ENCODE results near the gene MKNK2.

The MKNK2 gene

DNA sequence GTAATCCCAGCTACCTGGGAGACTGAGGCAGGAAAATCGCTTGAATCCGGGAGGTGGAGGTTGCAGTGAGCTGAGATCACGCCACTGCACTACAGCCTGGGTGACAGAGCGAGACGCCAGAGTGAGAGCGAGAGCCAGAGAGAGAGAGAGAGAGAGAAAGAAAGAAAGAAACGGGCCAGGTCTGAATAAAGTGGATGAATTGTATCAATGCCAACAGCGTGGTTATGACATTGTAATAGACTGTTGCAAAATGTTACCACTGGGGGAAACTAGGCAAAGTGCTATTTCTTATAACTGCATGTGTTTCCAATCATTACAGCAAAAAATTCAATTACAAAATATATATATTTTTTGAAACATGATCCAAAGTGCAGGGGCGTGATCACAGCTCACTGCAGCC, 23.7 kb downstream of the MKNK2 start:
- no peak for DNase-seq (ENCODE audit: low spot score)

DNA sequence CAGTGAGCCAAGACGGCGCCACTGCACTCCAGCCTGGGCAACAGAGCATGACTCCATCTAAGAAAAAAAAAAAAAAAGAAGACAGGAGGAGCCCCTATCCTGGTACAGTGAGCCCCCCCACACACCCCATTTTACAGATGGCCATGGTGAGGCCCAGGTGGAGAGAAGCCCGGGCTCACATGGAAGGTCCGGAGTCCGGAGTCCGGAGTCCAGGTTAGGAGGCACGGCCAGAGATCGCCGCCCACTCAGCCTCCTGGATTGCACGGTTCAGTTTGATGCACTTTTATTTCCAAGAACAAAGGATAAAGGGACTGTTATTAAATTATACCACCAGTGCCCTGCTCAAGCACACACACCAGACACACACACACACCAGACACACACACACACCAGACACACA, 24.3 kb downstream of the MKNK2 start:
- DNase-seq (ENCODE audit: low spot score), result no peak

DNA sequence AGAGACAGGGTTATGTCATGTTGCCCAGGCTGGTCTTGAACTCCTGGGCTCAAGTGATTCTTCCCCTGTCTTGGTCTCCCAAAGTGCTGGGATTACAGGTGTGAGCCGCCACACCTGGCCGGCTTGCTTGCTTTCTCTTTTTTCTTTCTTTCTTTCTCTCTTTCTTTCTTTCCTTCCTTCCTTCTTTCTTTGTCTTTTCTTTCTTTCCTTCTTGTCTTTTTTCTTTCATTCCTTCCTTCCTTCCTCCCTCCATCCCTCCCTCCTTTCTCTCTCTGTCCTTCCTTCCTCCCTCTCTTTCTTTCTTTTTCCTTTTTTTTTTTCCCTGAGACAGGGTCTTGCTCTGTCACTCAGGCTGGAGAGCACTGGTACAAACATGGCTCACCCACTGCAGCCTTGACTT, 28.8 kb downstream of the MKNK2 start:
- DNase-seq (ENCODE audit: low spot score), result no peak

DNA sequence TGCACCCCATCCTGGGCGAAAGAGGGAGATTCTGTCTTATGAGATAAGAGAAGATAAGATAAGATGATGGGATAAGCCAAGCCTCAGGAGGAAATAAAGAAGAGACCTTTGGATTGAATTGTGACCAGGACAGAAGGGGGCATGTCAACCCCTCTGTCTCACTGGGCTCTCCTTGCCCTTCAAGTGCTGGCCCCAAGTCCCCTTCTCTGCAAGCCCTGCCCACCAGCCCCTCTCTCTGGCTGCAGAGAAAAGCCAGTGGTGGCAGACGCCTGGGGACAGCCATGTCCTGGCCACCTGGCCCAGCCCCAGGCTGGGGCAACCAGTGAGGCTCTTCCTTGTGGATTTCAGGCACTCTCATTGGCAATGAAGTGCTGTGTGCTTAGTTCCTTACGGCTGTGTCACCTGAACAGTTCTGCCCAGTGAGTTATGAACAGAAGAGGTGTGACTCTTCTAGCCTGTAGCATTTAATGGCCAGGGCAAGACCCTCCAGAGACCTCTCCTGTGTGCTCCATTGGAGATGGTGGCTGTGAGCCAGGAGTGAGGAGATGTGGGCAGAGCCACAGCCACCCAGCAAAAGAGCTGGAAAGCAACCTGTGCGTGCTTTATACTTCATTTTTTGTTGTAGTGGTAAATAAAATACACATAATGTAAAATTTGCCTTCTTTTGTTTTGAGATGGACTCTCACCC, 29.4 kb downstream of the MKNK2 start:
- DNase-seq (ENCODE audit: low spot score), result no peak

DNA sequence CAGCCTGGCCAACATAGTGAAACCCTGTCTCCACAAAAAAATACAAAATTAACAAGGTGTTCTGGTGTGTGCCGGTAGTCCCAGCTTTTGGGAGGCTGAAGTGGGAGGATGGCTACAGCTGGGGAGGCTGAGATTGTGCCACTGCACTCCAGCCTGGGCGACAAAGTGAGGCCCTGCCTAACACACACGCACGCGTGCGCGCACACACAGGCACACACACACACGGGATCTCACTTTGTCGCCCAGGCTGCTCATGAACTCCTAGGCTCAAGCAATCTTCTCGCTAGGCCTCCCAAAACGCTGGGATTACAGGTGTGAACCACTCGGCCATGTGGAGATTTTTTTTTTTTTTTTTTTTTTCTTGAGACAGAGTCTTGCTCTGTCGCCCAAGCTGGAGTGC, 32.3 kb downstream of the MKNK2 start:
- no peak for DNase-seq (ENCODE audit: low spot score)

DNA sequence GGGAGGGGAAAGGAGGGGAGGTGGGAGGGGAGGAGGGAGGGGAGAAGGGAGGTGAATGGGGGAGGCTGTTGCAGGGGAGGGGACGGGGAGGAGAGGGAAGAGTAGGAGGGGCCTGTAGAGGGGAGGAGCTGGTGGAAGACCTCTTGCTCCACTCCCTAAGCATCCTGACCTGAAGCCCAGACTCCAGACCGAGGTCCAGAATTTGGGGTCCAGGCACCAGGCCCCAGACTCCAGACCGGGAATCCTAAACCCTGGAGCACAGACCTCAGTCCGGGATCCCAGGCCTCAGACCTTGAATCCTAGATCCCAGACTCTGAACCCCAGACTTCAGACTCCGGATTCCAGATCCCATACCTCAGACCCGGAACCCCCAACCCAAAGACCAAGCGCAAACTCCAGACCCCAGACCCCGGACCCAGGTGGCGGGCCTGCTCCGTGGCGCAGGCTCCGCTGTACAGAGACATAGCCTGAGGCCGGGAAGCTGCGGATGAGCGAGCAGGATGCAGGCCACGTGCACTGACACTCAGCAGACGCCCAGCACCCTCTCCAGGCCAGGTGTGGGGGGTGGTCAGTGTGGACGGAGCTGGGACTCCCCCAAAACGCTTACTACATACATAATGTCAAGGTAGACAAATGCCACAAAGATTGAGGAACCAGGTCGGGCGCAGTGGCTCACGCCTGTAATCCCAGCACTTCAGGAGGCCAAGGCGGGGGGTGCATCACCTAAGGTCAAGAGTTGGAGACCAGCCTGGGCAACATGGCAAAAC, 34.8 kb downstream of the MKNK2 start:
- DNase-seq (ENCODE audit: low spot score), result no peak

DNA sequence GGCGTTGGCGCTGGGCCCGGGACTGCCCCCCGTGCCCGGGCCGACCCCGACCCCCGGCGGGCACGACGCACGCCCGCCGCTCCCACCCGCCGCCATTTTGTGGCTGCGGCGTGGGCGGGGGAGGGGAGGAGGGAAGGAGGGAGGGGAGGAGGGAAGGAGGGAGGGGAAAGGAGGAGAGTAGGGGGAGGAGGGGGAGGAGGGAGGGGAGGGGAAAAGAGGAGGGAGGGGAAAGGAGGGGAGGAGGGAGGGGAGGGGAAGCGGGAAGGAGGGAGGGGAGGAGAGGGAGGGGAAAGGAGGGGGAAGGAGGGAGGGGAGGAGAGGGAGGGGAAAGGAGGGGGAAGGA, 35.5 kb downstream of the MKNK2 start, which contains the start of gene BTBD2:
Gene BTBD2 (minus strand): TSS at position 107 of the 343 bp plus-strand sequence. CDS start 11 bp downstream, at position 96.
- DNase-seq (ENCODE audit: low spot score), result no peak

DNA sequence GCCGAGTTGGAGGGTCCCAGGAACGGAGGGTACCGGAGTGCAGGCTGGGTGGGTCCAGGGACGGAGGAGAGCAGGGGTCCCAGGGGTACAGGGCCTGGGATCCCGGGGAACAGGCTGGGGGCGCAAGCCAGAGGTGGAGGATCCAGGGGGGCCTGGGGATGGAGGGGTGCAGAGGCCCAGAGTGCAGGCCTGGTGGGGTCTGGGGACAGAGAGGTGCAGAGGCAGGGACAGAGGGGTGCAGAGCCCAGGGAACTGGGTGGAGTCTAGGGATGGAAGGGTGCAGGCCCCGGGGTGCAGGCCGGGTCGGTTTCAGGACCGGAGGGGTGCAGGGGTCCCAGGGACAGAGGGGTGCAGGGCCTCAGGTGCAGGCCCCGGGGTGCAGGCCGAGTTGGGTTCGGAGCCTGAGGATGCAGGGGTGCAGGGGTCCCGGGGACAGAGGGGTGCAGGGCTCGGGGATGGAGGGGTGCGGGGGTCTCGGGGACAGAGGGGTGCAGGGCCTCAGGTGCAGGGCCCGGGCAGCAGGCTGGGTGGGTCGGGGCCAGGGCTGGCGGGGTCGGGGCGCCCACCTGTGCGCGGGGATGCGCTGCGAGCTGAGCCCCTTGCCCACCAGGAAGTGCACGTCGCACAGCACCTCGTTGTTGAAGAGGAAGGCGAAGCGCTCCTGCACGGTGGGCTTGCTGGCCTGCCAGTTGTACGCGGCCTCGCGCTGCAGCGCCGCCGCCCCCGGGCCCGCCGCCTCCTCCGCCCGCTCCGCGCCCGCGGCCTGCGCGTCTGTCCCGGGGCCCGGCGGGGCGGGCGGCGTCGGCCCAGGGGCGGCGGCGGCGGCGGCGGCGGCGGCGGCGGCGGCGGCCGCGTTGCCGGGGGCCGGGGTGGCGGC, 36.1 kb downstream of the MKNK2 start:
- no peak for DNase-seq (ENCODE audit: low spot score)

DNA sequence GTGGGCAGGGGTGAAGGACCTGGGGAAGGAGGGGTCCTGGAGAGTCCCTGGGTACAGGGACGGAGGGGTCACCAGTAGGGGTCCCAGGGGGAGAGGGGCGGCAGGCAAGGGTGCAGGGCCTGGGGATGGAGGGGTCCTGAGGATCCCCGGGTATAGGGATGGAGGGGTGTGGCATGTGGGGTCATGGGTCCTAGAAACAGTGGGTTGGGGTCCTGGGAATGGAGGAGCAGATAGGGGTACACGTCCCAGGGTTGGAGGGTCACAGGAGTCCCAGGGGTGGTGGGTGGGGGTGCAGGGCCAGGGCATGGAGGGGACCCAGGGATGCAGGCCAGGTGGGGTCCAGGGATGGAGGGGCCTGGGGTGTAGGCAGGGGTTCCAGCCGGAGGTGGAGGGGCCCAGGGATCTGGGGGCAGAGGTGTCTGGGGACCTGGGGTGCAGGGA, 36.9 kb downstream of the MKNK2 start:
- no peak for DNase-seq (ENCODE audit: low spot score)

DNA sequence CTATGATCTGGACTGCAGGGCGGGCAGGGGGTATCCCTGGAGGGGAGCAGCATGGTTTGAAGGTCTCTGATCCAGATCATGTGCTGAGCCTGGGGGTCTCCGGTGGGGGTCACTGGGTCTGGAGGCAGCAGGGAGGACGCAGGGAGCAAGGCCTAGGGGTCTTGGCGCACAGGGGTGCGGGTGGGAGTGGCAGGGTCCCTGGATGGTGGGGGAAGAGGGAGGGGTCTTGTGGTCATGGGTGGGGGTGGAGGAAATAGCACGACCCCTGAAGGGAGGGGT, 37.4 kb downstream of the MKNK2 start:
- no peak for DNase-seq (ENCODE audit: low spot score)

DNA sequence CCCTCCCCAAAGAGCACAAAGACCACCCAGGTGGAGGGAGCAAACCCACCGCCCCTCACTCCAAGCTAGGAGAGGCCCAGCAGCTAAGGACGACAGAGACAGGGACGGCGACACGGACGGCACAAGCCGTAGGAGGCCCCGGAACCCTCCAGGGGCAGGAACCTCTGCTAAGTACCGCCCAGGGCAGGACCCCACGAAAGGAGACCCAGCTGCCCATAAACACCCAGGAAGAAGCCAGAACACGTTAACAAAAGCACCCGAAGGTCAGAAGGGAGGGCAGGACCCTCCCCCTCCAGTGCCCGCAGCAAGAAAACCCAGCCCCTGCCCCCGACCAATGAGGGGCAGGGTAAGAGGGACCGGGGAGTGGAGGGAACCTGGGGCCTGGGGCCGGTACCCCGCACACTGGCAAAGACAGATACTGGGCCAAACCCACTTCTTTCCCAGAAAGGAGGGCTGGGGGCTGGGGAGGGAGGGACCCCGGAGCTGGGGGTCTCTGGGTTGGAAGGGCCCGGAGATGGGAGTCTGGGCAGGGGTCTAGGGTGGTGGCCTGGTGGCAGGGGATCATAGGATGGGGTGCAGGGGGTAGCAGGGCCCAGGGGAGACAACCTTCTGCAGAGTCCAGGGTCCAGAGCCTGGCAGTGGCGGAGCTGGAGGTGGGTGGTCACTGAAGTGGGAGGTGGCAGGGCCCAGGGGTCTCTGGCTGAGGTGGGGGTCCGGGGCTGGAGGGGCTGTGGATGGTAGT, 37.9 kb downstream of the MKNK2 start:
- no peak for DNase-seq (ENCODE audit: low spot score)

DNA sequence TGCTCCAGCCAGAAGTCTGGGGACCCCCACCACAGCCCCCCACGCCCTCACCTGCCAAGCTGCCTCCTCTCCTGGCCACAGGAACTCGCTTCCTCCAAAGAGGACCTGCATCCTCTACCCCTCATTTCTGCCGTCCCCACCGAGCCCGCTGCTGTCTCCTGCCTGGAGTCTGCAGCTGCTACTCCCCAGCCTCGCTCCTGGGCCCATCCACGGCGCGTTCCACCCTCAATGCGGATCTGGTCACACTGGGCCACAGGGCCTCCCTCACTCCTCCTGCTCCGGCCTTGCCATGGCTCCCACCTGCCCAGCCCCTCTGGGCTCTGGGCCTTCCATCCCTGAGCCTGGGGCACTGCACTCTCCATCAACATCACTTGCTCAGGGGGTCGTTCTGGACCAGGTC, 39.9 kb downstream of the MKNK2 start:
- DNase-seq (ENCODE audit: low spot score), result no peak

DNA sequence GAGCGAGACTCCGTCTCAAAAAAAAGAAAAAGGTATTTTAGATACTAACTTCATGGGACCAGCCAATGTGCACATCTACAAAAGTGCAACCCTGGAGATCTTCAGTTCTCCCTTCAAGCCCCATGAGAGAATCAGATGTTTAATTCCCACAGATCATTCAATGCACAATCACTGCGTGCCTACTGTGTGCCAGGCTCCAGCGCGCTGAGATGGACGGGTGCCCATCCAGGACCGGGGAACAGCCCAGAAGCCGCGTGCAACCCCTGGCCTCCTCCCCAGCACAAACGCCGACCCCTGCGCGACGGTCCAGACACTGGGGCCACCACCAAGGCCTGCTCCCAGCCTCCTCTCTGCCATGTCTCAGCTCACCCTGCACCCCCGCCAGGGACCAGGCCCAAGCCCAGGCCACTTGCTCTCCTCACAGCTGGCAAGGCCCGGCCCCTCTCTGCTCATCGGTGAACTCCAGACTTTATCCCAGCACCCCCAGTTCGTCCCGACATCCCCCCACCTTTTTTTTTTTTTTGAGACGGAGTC, 40.8 kb downstream of the MKNK2 start:
- DNase-seq (ENCODE audit: low spot score), result no peak

DNA sequence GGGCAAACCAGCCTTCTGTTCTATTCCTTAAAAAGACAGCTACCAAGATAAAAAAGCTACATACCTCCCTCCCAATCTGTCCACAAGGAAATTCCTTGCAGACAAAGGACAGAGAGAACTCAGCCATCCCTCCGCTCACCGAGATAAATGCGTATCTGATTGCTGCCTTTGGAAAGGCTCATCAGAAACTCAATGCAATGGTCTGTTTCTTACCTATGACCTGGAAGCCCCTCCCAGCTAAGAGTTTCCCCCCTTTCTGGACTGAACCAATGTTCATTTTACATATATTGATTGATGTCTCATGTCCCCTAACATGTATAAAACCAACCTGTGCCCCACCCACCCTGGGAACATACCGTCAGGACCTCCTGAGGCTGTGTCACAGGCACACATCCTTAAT, 47.2 kb downstream of the MKNK2 start:
- DNase-seq (ENCODE audit: low spot score), result no peak

DNA sequence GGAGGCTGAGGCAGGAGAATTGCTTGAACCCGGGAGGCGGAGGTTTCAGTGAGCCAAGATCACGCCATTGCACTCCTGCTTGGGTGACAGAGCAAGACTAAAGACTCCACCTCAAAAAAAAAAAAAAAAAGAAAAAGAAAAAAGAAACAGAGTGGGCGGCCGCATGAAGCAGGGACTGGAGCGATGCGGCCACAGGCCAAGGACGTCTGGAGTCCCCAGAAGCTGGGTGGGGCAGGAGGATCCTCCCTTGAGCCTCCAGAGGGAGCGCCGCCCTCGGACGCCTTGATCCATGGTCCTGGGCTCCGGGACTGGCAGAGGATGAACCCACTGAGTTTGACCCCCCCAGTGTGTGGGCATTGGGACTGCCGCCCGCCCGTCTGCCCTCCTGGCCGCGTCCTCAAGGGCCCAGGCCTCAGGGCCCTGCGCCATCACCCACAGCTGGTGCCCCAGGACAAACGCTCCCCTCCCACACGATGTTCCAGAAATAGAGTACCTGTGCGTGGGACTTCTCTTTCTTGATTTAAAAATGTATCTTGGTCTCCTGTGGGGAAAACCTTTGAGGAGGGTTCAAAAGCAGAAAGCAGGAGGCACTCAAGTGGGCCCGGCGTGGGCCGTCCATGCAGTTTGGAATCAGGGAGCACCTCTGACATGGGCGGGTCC, 51.1 kb downstream of the MKNK2 start:
- no peak for DNase-seq (ENCODE audit: low spot score)

DNA sequence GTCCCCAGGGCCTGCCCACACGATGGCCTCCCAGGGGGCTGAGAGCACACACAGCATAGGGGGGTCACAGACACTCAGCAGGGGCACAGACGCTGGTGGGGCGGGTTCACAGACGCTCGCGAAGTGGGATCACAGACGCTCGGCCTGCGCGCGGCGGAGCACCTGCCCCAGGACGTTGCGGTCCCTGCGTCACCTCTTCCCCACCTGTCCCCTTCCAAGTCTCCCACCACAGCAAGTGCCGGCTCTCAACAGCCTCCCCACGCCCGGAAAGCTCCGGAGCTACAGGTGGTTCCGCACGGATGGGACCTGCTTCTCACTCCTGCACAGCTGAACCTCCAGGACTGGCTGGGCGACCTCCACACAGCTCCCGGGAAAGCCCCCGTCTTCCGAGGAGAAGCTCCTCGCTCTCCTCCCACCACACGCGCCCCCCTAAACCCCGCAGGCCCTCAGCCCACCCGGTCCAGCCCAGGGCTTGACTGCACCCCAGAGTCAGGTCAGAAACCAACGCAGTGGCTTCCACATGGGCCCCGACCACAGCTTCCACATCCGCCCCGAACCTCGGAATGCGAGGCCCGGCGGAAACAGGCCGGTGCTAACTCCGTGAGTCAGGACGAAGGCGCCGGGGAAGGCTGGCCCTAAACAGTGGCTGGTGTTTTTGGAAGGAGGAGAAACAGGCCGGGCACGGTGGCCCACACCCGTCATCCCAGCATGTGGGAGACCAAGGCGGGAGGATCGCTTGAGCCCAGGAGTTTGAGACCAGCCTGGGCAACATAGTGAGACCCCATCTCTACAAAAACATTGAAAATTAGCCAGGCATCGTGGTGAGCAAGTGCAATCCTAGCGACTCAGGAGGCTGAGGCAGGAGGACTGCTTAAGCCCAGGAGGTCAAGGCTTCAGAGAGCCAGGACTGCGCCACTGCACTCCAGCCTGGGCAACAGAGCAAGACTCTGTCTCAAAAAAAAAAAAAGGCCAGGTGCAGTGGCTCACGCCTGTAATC, 52.0 kb downstream of the MKNK2 start:
- no peak for DNase-seq (ENCODE audit: low spot score)

DNA sequence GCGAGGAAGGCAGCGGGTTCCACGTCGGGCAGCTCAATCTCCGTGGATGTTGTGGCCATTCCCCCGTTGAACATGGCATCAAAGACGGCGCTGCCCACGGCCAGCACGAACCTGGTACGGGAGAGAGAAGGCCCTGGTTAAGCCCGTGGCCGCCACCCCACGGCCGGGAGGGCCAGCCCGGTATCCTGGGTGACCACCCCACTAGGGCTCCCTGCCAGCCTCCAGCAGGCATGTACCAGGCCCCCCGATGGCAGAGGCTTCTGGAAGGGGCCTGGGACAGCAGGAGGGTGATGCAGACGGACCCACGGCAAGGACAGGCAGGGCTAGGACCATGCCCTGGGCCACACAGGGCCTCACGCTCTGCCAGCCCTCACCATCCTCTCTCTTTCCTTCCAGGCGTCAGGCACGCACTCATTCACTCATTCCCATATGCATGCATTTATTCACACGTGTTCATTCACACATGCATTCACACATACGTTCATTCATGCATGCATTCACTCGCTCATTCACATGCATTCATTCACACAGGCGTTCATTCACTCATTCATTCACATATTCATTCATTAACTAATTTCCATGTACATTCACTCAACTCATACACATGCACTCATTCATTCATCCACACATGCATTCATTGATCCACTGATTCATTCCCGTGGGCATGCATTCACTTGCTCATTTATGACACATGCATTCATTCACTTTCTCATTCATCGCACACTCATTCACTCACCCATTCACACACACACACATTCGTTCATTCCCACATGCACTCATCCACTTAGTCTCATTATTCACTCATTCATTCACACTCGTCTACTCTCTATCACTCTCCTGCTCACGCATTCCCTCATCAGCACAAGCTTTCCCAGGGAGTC, 53.5 kb downstream of the MKNK2 start:
- no peak for DNase-seq (ENCODE audit: low spot score)

DNA sequence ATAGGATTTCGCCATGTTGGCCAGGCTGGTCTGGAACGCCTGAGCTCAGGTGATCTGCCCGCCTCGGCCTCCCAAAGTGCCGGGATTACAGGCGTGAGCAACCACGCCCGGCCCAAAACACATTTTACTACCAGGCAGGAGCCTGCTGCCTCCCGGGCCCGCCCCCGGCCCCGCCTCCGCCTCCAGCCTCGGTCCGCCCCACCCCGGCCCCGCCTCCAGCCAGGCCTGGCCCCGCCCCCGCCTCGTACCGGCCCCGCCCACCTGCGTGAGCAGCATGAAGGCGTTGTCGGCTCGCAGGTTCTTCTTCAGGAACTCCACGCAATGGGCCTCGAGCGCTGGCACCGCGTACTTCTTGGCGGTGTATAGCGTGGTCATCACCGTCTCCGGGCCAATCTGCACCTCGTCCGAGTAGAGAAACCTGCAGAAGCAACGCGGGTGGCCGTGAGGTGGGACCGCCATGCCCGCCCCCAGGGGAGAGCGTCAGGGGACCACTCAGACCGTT, 58.2 kb downstream of the MKNK2 start:
- DNase-seq (ENCODE audit: low spot score), result no peak
